ENCODE data around the gene TNFAIP8. TPM values are rescaled to one million over a fixed set of nuclear protein-coding genes. Genes with fewer than 3 reads are reported as not detected.

The TNFAIP8 gene
- total and polyA plus RNA-seq, 7 experiments from 2014 or later, result 102 to 285 (median 156) TPM

DNA sequence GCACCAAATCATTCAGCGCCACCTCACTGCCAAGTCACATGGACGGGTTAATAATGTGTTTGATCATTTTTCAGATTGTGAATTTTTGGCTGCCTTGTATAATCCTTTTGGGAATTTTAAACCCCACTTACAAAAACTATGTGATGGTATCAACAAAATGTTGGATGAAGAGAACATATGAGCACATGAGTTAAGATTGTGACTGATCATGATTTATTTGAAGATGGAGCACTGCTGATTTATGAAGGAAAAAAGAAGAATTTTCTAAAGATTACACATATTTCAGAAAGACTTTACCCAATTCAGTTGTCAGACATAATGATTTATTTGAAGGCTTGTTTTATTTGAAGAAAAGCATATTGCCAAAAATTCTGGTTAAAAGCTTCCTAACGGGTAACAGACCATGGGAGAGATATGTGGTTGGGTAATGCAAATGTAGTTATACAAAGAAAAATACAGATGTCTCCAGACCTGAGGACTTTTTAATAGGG lies 37.4 kb downstream of the TNFAIP8 start:
- no peaks in the 10 kb centered on the region for H3K27me3 Mint-ChIP-seq
- H3K36me3 Mint-ChIP-seq, result peaks cover 12 to 54% (median 46%) of the 10 kb centered on the region in 5 donors
- peaks cover 55 to 88% (median 75%) of the 10 kb centered on the region in 7 donors for H3K4me1 Mint-ChIP-seq
- intact Hi-C loops (cut with micrococcal nuclease), result no loop called here
- H3K4me3 ChIP-seq (ENCODE audit: low read length), result no peak overlapping the region
- peak overlapping the region in 1 of 10 donors; percentile 8 for H3K4me3 Mint-ChIP-seq
- no peak for DNase-seq
- ChIA-PET POLR2A (no interaction called here), CTCF (no interaction called here)
- ATAC-seq, result no peak
- peaks cover 7 to 18% of the 10 kb centered on the region in 2 donors for H3K4me1 ChIP-seq (ENCODE audit: control insufficient read depth in 2 of 2, insufficient read depth in 2 of 2, low read length in 2 of 2)
- H3K27me3 ChIP-seq (ENCODE audit: control insufficient read depth in 2 of 2, insufficient read depth in 2 of 2, low read length in 2 of 2), result no peaks in the 10 kb centered on the region
- H3K27ac Mint-ChIP-seq, result peak overlapping the region; percentile 18 to 82 (median 42)
- H3K27ac ChIP-seq (ENCODE audit: low read depth, low read length), result no peak overlapping the region
- no peaks in the 10 kb centered on the region for H3K9me3 ChIP-seq (ENCODE audit: control insufficient read depth in 2 of 3, low read length in 3 of 3)
- H3K9me3 Mint-ChIP-seq, result peaks cover 0 to 3% (median 0%) of the 10 kb centered on the region in 11 donors
- peaks cover 0 to 32% (median 4%) of the 10 kb centered on the region in 3 experiments for H3K36me3 ChIP-seq (ENCODE audit: control insufficient read depth in 2 of 3, insufficient read depth in 3 of 3, low read length in 3 of 3)

DNA sequence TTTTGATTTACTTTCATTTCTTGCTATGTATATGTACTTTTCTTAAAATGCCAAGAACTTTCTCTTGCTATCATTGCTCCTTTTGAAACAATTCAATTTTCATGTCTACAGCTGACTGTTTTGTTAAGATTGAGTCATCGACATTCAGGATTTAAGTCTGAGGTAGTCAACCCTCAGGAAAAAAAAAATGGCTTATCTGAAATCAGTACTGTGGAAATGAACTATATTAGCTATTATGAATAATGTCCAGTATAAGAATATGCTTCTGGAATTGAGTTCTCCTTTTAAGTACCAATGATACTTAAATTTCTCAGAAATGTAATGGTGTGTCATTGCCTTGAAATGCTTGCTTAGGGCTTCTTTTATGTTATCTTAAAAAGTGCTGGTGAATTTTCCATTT lies 37.9 kb downstream of the TNFAIP8 start:
- Histone ChIP-seq H3K27ac (ENCODE audit: low read depth, low read length) (no peak overlapping the region), H3K27me3 (ENCODE audit: control insufficient read depth in 2 of 2, insufficient read depth in 2 of 2, low read length in 2 of 2) (no peaks in the 10 kb centered on the region), H3K36me3 (ENCODE audit: control insufficient read depth in 2 of 3, insufficient read depth in 3 of 3, low read length in 3 of 3) (peaks cover 0 to 32% (median 4%) of the 10 kb centered on the region in 3 experiments), H3K9me3 (ENCODE audit: control insufficient read depth in 2 of 3, low read length in 3 of 3) (no peaks in the 10 kb centered on the region), H3K4me1 (ENCODE audit: control insufficient read depth in 2 of 2, insufficient read depth in 2 of 2, low read length in 2 of 2) (peaks cover 7 to 13% of the 10 kb centered on the region in 2 donors), H3K4me3 (ENCODE audit: low read length) (no peak overlapping the region)
- Mint-ChIP-seq H3K9me3 (peaks cover 0 to 3% (median 0%) of the 10 kb centered on the region in 11 donors), H3K27ac (peak overlapping the region; percentile 18 to 82 (median 53)), H3K4me3 (peak overlapping the region in 1 of 10 donors; percentile 8), H3K4me1 (peaks cover 50 to 83% (median 72%) of the 10 kb centered on the region in 7 donors), H3K36me3 (peaks cover 12 to 52% (median 44%) of the 10 kb centered on the region in 5 donors), H3K27me3 (no peaks in the 10 kb centered on the region)
- ATAC-seq, result no peak
- CTCF ChIA-PET, result no interaction called here
- DNase-seq, result no peak
- POLR2A ChIA-PET, result no interaction called here
- intact Hi-C loops (cut with micrococcal nuclease), result no loop called here

DNA sequence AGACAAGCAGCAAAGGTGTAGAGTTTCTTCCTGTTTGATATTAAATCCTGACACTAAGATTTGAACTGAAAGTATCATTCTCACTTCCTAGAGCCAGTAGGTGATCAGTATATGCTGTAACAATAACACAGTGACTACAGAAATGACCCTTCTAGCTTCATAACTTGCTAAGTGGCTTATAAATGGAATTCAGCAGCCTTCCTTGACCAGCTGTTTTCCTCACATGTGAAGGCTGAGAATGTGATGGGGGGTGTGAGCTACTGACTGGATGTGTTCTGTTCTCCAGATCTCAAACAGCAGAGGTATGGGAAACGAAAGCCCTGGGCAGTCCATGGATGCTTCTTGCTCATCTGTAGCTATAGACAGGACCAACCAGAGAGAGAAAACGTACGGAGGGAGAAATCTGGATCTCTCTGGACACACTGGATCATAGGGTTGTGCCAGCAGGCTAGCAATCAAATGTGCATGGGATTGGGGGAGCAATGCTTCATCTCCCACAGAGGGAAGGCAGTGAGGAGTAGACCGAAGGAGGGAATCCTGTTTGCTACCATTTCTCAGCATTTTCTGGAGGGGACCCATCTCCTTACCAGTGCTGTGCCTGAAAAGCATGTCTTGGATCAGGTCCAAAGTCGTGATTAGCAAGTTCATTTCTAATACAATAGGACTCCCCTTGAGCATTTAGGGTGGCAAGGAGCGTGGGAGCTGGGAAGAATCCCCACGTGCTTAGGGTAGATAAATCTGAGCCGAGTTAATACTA lies 39.4 kb downstream of the TNFAIP8 start:
- peaks cover 0 to 2% (median 0%) of the 10 kb centered on the region in 11 donors for H3K9me3 Mint-ChIP-seq
- peak overlapping the region in 4 of 10 donors; percentile 0 to 46 (median 4) for H3K4me3 Mint-ChIP-seq
- Histone ChIP-seq H3K4me1 (ENCODE audit: control insufficient read depth in 2 of 2, insufficient read depth in 2 of 2, low read length in 2 of 2) (no peaks in the 10 kb centered on the region), H3K36me3 (ENCODE audit: control insufficient read depth in 2 of 3, insufficient read depth in 3 of 3, low read length in 3 of 3) (peaks cover 0 to 32% (median 4%) of the 10 kb centered on the region in 3 experiments), H3K27ac (ENCODE audit: low read depth, low read length) (no peak overlapping the region), H3K4me3 (ENCODE audit: low read length) (no peak overlapping the region), H3K27me3 (ENCODE audit: control insufficient read depth in 2 of 2, insufficient read depth in 2 of 2, low read length in 2 of 2) (no peaks in the 10 kb centered on the region), H3K9me3 (ENCODE audit: control insufficient read depth in 2 of 3, low read length in 3 of 3) (no peaks in the 10 kb centered on the region)
- CTCF ChIA-PET, result no interaction called here
- H3K27ac Mint-ChIP-seq, result peak overlapping the region; percentile 20 to 90 (median 79)
- H3K27me3 Mint-ChIP-seq, result no peaks in the 10 kb centered on the region
- peaks cover 6 to 39% (median 32%) of the 10 kb centered on the region in 5 donors for H3K36me3 Mint-ChIP-seq
- intact Hi-C loops (cut with micrococcal nuclease), result loop anchor here (5.0 kb wide), 3 partner anchors 78 to 323 kb away; partner anchors contain the start of gene DMXL1 (in 1 of the 2)
- DNase-seq, result no peak
- no peak for ATAC-seq
- H3K4me1 Mint-ChIP-seq, result peaks cover 39 to 74% (median 63%) of the 10 kb centered on the region in 7 donors
- POLR2A ChIA-PET, result interaction anchor here (0.8 kb wide), 2 partner anchors 27 to 33 kb away, joined by 3 to 4 read pairs; no protein-coding TSS in a partner anchor

DNA sequence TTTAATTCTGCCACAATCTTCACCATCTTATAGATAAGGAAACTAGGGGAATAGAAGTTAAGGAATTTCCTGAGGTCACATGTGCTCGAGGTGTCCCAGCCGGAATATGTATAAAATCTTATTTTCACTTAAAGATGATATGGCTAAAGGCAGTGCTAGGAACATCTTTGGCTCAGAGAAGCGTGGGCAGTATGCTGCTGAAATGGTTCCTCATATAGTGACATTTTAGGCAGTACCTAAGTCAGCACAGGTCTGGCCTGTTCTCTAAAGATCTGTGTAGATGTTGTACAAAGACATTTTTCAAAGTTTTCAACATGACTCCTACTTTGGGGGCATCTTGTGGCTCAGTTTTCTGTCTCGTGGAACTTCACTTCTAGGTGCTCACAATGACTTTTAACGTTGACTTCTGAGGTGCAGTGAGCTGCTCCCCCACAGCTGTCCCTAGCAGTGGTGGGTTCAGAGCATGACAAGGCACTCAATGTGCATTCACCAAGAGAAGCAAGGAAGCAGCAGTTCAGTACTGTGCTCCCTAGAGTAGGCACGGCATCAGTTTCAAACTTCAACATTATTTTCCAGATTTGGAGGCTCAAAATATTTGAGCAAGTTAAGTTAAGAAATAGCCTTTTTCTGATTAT lies 40.3 kb downstream of the TNFAIP8 start:
- DNase-seq (no peak), ATAC-seq (peak; percentile 56)
- H3K9me3 Mint-ChIP-seq, result peaks cover 0 to 2% (median 0%) of the 10 kb centered on the region in 11 donors
- Histone ChIP-seq H3K36me3 (ENCODE audit: control insufficient read depth in 2 of 3, insufficient read depth in 3 of 3, low read length in 3 of 3) (peaks cover 0 to 32% (median 4%) of the 10 kb centered on the region in 3 experiments), H3K9me3 (ENCODE audit: control insufficient read depth in 2 of 3, low read length in 3 of 3) (no peaks in the 10 kb centered on the region), H3K4me3 (ENCODE audit: low read length) (no peak overlapping the region), H3K27ac (ENCODE audit: low read depth, low read length) (no peak overlapping the region), H3K27me3 (ENCODE audit: control insufficient read depth in 2 of 2, insufficient read depth in 2 of 2, low read length in 2 of 2) (no peaks in the 10 kb centered on the region), H3K4me1 (ENCODE audit: control insufficient read depth in 2 of 2, insufficient read depth in 2 of 2, low read length in 2 of 2) (no peaks in the 10 kb centered on the region)
- peak overlapping the region; percentile 47 to 90 (median 81) for H3K27ac Mint-ChIP-seq
- CTCF ChIA-PET, result no interaction called here
- peaks cover 6 to 39% (median 30%) of the 10 kb centered on the region in 5 donors for H3K36me3 Mint-ChIP-seq
- H3K4me3 Mint-ChIP-seq, result peak overlapping the region in 3 of 10 donors; percentile 2 to 46 (median 41)
- POLR2A ChIA-PET, result no interaction called here
- peaks cover 31 to 68% (median 60%) of the 10 kb centered on the region in 7 donors for H3K4me1 Mint-ChIP-seq
- no peaks in the 10 kb centered on the region for H3K27me3 Mint-ChIP-seq
- intact Hi-C loops (cut with micrococcal nuclease), result loop anchor here (2.0 to 5.0 kb wide), 5 partner anchors 27 to 324 kb away; partner anchors contain the start of gene DMXL1 (in 1 of the 2)

DNA sequence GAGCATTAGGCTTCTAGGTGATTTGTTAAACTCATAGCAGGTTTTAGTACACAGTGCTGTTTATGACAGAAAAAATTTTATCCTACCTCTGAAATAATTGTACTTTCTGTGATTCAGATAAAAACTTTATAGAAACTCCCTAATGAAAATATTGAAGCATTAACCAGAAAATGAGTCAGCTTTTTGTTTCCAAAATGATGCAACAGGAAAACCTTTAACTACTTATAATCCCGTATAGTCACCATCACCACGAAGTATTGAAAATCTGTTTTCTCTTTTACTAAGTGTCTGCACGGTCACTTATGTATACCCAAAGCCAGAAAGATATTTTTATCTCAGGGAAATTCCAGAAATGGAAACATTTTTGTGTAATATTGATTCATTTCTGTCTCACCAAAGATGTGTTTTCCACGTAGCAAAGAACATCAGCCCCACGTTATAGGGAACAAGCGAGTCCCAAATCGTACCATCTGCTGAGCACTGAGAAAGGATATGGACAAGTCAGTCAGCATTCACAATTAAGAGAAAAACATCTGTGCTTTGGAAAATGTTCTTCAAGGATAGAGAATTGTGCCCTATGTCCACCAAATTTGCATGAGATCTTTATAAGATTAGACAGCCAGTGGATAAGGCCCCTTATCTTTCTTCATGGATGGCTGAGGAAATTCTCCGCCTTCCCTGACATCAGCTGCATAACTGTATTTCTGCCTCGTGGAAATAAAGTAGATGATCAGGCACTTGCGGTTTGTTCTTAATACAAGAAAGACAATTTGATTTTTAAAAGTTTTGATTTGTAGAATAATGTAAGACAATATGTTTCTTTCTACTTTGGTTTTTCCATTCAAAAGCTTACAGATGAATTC lies 41.9 kb downstream of the TNFAIP8 start:
- intact Hi-C loops (cut with micrococcal nuclease), result loop anchor here (2.0 to 5.0 kb wide), 5 partner anchors 29 to 325 kb away; partner anchors contain the start of gene DMXL1 (in 1 of the 2)
- H3K4me1 Mint-ChIP-seq, result peaks cover 22 to 56% (median 53%) of the 10 kb centered on the region in 7 donors
- Histone ChIP-seq H3K4me3 (ENCODE audit: low read length) (no peak overlapping the region), H3K36me3 (ENCODE audit: control insufficient read depth in 2 of 3, insufficient read depth in 3 of 3, low read length in 3 of 3) (peaks cover 0 to 21% (median 4%) of the 10 kb centered on the region in 3 experiments), H3K27me3 (ENCODE audit: control insufficient read depth in 2 of 2, insufficient read depth in 2 of 2, low read length in 2 of 2) (no peaks in the 10 kb centered on the region), H3K4me1 (ENCODE audit: control insufficient read depth in 2 of 2, insufficient read depth in 2 of 2, low read length in 2 of 2) (no peaks in the 10 kb centered on the region), H3K9me3 (ENCODE audit: control insufficient read depth in 2 of 3, low read length in 3 of 3) (no peaks in the 10 kb centered on the region), H3K27ac (ENCODE audit: low read depth, low read length) (peak overlapping the region; percentile 25)
- no peak for DNase-seq
- CTCF ChIA-PET, result interaction anchor here (1.1 kb wide), 1 partner anchor 82 kb away, joined by 3 read pairs; no protein-coding TSS in a partner anchor
- peak overlapping the region in 3 of 10 donors; percentile 1 to 37 (median 1) for H3K4me3 Mint-ChIP-seq
- ATAC-seq, result peak; percentile 62
- POLR2A ChIA-PET, result no interaction called here
- peaks cover 1 to 35% (median 22%) of the 10 kb centered on the region in 5 donors for H3K36me3 Mint-ChIP-seq
- no peaks in the 10 kb centered on the region for H3K27me3 Mint-ChIP-seq
- peak overlapping the region in 8 of 9 donors; percentile 8 to 82 (median 54) for H3K27ac Mint-ChIP-seq
- H3K9me3 Mint-ChIP-seq, result peaks cover 0 to 2% (median 0%) of the 10 kb centered on the region in 11 donors

Measured in naive thymus-derived CD4-positive, alpha-beta T cell (primary cell).